HepG2 (cell line): ENCODE measurements around the gene PHF21B. TPM values are rescaled to one million over a fixed set of nuclear protein-coding genes. Genes with fewer than 3 reads are reported as not detected.

Experiments
- ATAC-seq: fragments of 200-7000 bp; cut with Tn5 transposase; 3 replicates; pipeline ENCODE4 v1.9.1; 2020; ENCODE audit warnings: mild to moderate bottlenecking, moderate library complexity
- BruUV-seq: library from RNA; stranded (reverse); fragments of 400-500 nt; replicated peaks from 2 replicates; lab custom pipeline; 2021; lab: Mats Ljungman, UMichigan
- CTCF ChIA-PET: fragments of 300-600 bp; formaldehyde crosslinking; extraction: SDS; loops from one replicate; lab custom pipeline; 2021; ENCODE audit warnings: low total read pairs, inconsistent platforms, low intra/inter-chr PET ratio; lab: Yijun Ruan, JAX
- POLR2A ChIA-PET: fragments of 350-600 bp; sonication (Branson Sonifier 250); formaldehyde crosslinking; loops from one replicate; lab custom pipeline; 2020; ENCODE audit warnings: antibody characterized with exemption, inconsistent platforms; lab: Yijun Ruan, JAX
- DNase-seq: peaks from one replicate; pipeline ENCODE4 v3.0.0-alpha.2; 2015; ENCODE audit warnings: low spot score
- FAIRE-seq: peaks from 3 replicates; lab custom pipeline; 2011; peaks lifted over from hg19 to GRCh38; lab: Jason Lieb, UNC
- H2AFZ ChIP-seq: one replicate; pipeline ENCODE4 v1.6.1; 2011; ENCODE audit warnings: low read length, inconsistent platforms
- H3K27ac ChIP-seq: fragments of 300-600 bp; 3 replicates; pipeline ENCODE4 v1.8.0; 2011; ENCODE audit warnings: mixed run types, mild to moderate bottlenecking, mixed read lengths, low read length, inconsistent platforms; ENCODE audit not compliant: insufficient read depth; ENCODE audit errors: extremely low read length
- H3K27me3 ChIP-seq, 2 experiments: fragments of 200-600 bp in 1 of 2; 2 replicates in 1 of 2; 3 replicates in 1 of 2; pipeline versions ENCODE4 v1.6.0 to v1.8.0; 2011; ENCODE audit warnings: low read length in 2 of 2, mild to moderate bottlenecking in 2 of 2, moderate library complexity in 2 of 2, inconsistent platforms in 1 of 2; ENCODE audit not compliant: insufficient read depth in 2 of 2, control insufficient read depth in 1 of 2
- H3K36me3 ChIP-seq, 2 experiments: fragments of 200-600 bp in 1 of 2; replicated peaks in 1 of 2; 2 replicates in 1 of 2; 3 replicates in 1 of 2; pipeline versions ENCODE4 v1.5.1 to v1.8.0; 2011; ENCODE audit warnings: low read length in 2 of 2, inconsistent platforms in 1 of 2; ENCODE audit not compliant: insufficient read depth in 2 of 2, control insufficient read depth in 1 of 2
- H3K4me1 ChIP-seq: 2 replicates; pipeline ENCODE4 v1.5.1; 2012; ENCODE audit warnings: low read length, inconsistent platforms; ENCODE audit not compliant: insufficient read depth
- H3K4me2 ChIP-seq: 2 replicates; pipeline ENCODE4 v1.6.0; 2011; ENCODE audit warnings: low read depth, low read length, inconsistent platforms
- H3K4me3 ChIP-seq, 3 experiments: fragments of 200-600 bp in 1 of 3; sonication (generic), shearing (Covaris generic) in 1 of 3; replicated peaks in 1 of 3; 2 replicates each; pipeline ENCODE4 v1.5.1; 2011 to 2016; ENCODE audit warnings: low read length in 3 of 3, inconsistent platforms in 2 of 3, low read depth in 2 of 3, mild to moderate bottlenecking in 2 of 3, control low read depth in 1 of 3, mixed read lengths in 1 of 3; ENCODE audit not compliant: insufficient read depth in 1 of 3
- H3K79me2 ChIP-seq: one replicate; pipeline ENCODE4 v1.6.1; 2011; ENCODE audit warnings: low read length, inconsistent platforms; ENCODE audit not compliant: insufficient read depth
- H3K9ac ChIP-seq: 2 replicates; pipeline ENCODE4 v1.6.0; 2011; ENCODE audit warnings: mild to moderate bottlenecking, low read depth, low read length, inconsistent platforms; ENCODE audit not compliant: insufficient read depth
- H3K9me3 ChIP-seq: 2 replicates; pipeline ENCODE4 v1.5.1; 2012; ENCODE audit warnings: mild to moderate bottlenecking, low read length
- H4K20me1 ChIP-seq: 2 replicates; pipeline ENCODE4 v1.6.0; 2011; ENCODE audit warnings: inconsistent platforms, mild to moderate bottlenecking, low read length, moderate library complexity; ENCODE audit not compliant: insufficient read depth
- GTF3A ChIP-seq: sonication (generic); formaldehyde crosslinking; conservative IDR thresholded peaks from 2 replicates; pipeline ENCODE4 v1.4.0; 2020; ENCODE audit warnings: mild to moderate bottlenecking, missing genetic modification reagents
- HMG20B ChIP-seq: conservative IDR thresholded peaks from 2 replicates; pipeline ENCODE4 v1.6.1; 2016; ENCODE audit warnings: missing genetic modification reagents, missing compliant biosample characterization
- SUZ12 ChIP-seq: fragments of 150-350 bp; IDR thresholded peaks from 2 replicates; pipeline ENCODE4 v1.6.1; 2014; ENCODE audit warnings: low read depth, low read length
- ZBTB39 ChIP-seq: sonication (generic); formaldehyde crosslinking; IDR thresholded peaks from 2 replicates; pipeline ENCODE4 v1.5.0; 2020; ENCODE audit warnings: missing genetic modification reagents
- ZBTB40 ChIP-seq, 2 experiments: fragments of 450-650 bp in 1 of 2; sonication (generic) in 1 of 2; formaldehyde crosslinking in 1 of 2; IDR thresholded peaks; 2 replicates each; pipeline versions ENCODE4 v1.6.1 to v1.8.0; 2016 to 2022; ENCODE audit warnings: antibody characterized with exemption in 1 of 2, mild to moderate bottlenecking in 1 of 2, missing genetic modification reagents in 1 of 2
- WGBS: methylation state at CpG from one replicate; pipeline ENCODE4 v1.1.6; 2017; ENCODE audit warnings: low lambda C conversion rate; 5-methylcytosine and 5-hydroxymethylcytosine counted together
- in situ Hi-C: cut with HindIII; loops from 2 replicates; pipeline ENCODE4 v1.10.0; 2017; ENCODE audit warnings: low pct_unique_long_range_greater_than_20kb; ENCODE audit not compliant: extremely low pct_ligation_motif_present
- intact Hi-C: fragments of 100-400 bp; cut with micrococcal nuclease; formaldehyde crosslinking; loops from one replicate; pipeline ENCODE4 v1.10.0; 2022; ENCODE audit not compliant: unreplicated experiment
- polyA plus RNA-seq, 8 experiments: library from polyadenylated mRNA; depleted of rRNA in 3 of 8; stranded (reverse) in 7 of 8; unstranded in 1 of 8; fragments of >200 nt; fragmentation: Illumina TruSeq in 4 of 8; extraction: Trizol in 4 of 8; gene quantifications; 2 replicates each; pipeline versions ENCODE4 v1.2.1 to v1.2.3, GENCODE V29; 2011 to 2016; ENCODE audit warnings: low read depth in 4 of 8, missing spikeins in 1 of 8, mixed read lengths in 1 of 8; ENCODE audit not compliant: insufficient read depth in 1 of 8
- total RNA-seq, 5 experiments: library from RNA; depleted of rRNA; stranded (reverse); fragments of >200 nt; fragmentation: Illumina TruSeq; extraction: Trizol; gene quantifications; 2 replicates each; pipeline ENCODE4 v1.2.3, GENCODE V29; 2016; ENCODE audit warnings: low read depth in 1 of 5

Gene PHF21B
- total and polyA plus RNA-seq, 2 of the 13 experiments (the other 11 are each of a cell fraction or from before 2014, with no cell fraction given): not detected

GRCh38 chr22:44994399-44995104, 15.3 kb downstream of the PHF21B start:
- DNase-seq: no peak
- peaks cover 9% of the 10 kb centered on the region; the same call in 1 of the 2 replicates for H4K20me1 ChIP-seq
- WGBS: 15% methylated on average over 15 of the region's 19 CpGs
- no peak overlapping the region for H3K27ac ChIP-seq
- POLR2A ChIA-PET: no interaction called here
- CTCF ChIA-PET: no interaction called here
- no peak for FAIRE-seq
- H3K4me2 ChIP-seq: no peak overlapping the region
- no peaks in the 10 kb centered on the region for H3K79me2 ChIP-seq
- no peak for ATAC-seq
- intact Hi-C loops (no loop called here), in situ Hi-C loops (no loop called here)
- BruUV-seq: no TSS peak
- H3K36me3 ChIP-seq: no peaks in the 10 kb centered on the region
- no peaks in the 10 kb centered on the region for H3K9me3 ChIP-seq
- no peak overlapping the region for H3K9ac ChIP-seq
- H3K4me1 ChIP-seq: no peaks in the 10 kb centered on the region
- H3K27me3 ChIP-seq: peaks cover 10 to 95% of the 10 kb centered on the region in 2 experiments; a peak in 4 of 5 replicates
- TF ChIP-seq SUZ12: no peak
- H3K4me3 ChIP-seq: no peak overlapping the region
- no peak overlapping the region for H2AFZ ChIP-seq

- no peaks in the 10 kb centered on the region for H3K36me3 ChIP-seq
- H2AFZ ChIP-seq: no peak overlapping the region
- WGBS: 10% methylated on average over 5 of the region's 13 CpGs
- intact Hi-C loops: no loop called here
- no peak overlapping the region for H3K27ac ChIP-seq
- peaks cover 5% of the 10 kb centered on the region; the same call in 1 of the 2 replicates for H4K20me1 ChIP-seq
- ChIA-PET POLR2A (no interaction called here), CTCF (no interaction called here)
- H3K27me3 ChIP-seq: peaks cover 6 to 71% of the 10 kb centered on the region in 2 experiments; a peak in 4 of 5 replicates
- H3K4me3 ChIP-seq: no peak overlapping the region
- no peak for FAIRE-seq
- no peaks in the 10 kb centered on the region for H3K79me2 ChIP-seq
- no peak overlapping the region for H3K4me2 ChIP-seq
- no peaks in the 10 kb centered on the region for H3K9me3 ChIP-seq
- no peak for ATAC-seq
- H3K9ac ChIP-seq: no peak overlapping the region
- no peaks in the 10 kb centered on the region for H3K4me1 ChIP-seq
- no peak for DNase-seq
- in situ Hi-C loops: no loop called here
- BruUV-seq: no TSS peak
- no peak for TF ChIP-seq ZBTB40 (IDR thresholded peaks at IDR 0.05)
- no peak for TF ChIP-seq ZBTB40 (CRISPR knock-in tag; IDR thresholded peaks at IDR 0.05)
- no peak for TF ChIP-seq HMG20B (CRISPR knock-in tag)
- no peak for TF ChIP-seq GTF3A (CRISPR knock-in tag)
- TF ChIP-seq ZBTB39 (CRISPR knock-in tag): no peak
Measured at GRCh38 chr22:44992166-44992565, 17.6 kb downstream of the PHF21B start.
